CD4-positive, alpha-beta T cell (primary cell): ENCODE results near the gene SMAD3. TPM values are rescaled to one million over a fixed set of nuclear protein-coding genes. Genes with fewer than 3 reads are reported as not detected.
A peak's percentile ranks its signal among the peaks of the same experiment; 100 is the strongest.

Experiments
- ATAC-seq: fragments of 200-7000 bp; cut with Tn5 transposase; one replicate; pipeline ENCODE4 v1.10.0; 2022; ENCODE audit warnings: mild to moderate bottlenecking; ENCODE audit not compliant: poor library complexity
- CTCF ChIA-PET: fragments of 350-600 bp; sonication (Branson Sonifier 250); formaldehyde crosslinking; loops from one replicate; lab custom pipeline; 2021; ENCODE audit warnings: antibody characterized with exemption, inconsistent platforms; lab: Charles Lee
- POLR2A ChIA-PET: fragments of 350-600 bp; sonication (Branson Sonifier 250); formaldehyde crosslinking; loops from one replicate; lab custom pipeline; 2021; ENCODE audit warnings: antibody characterized with exemption, inconsistent platforms; lab: Charles Lee
- DNase-seq, 14 experiments: peaks; one replicate each; pipeline ENCODE4 v3.0.0-alpha.2; 2013 to 2020; ENCODE audit warnings: mixed read lengths in 2 of 14
- H3K27ac ChIP-seq, 2 donors: one replicate each; pipeline versions ENCODE4 v1.5.1 to v1.7.0; 2013; ENCODE audit warnings: low read length in 2 of 2, low read depth in 1 of 2, mild to moderate bottlenecking in 1 of 2
- H3K27me3 ChIP-seq, 2 experiments: 1 replicate in 1 of 2; 2 replicates in 1 of 2; pipeline versions ENCODE4 v1.6.1 to v1.7.0; 2013; ENCODE audit warnings: low read length in 2 of 2, control low read depth in 1 of 2, mild to moderate bottlenecking in 1 of 2, moderate library complexity in 1 of 2; ENCODE audit not compliant: insufficient read depth in 2 of 2, control insufficient read depth in 1 of 2
- H3K36me3 ChIP-seq: one replicate; pipeline ENCODE4 v1.6.1; 2013; ENCODE audit warnings: low read length, control low read depth; ENCODE audit not compliant: insufficient read depth
- H3K4me1 ChIP-seq: one replicate; pipeline ENCODE4 v1.6.1; 2013; ENCODE audit warnings: low read length, control low read depth; ENCODE audit not compliant: insufficient read depth
- H3K4me3 ChIP-seq: one replicate; pipeline ENCODE4 v1.5.1; 2013; ENCODE audit warnings: mild to moderate bottlenecking, low read length, moderate library complexity
- H3K9me3 ChIP-seq, 2 experiments: 1 replicate in 1 of 2; 2 replicates in 1 of 2; pipeline versions ENCODE4 v1.6.1 to v1.7.0; 2013; ENCODE audit warnings: low read length in 2 of 2, mild to moderate bottlenecking in 2 of 2, control low read depth in 1 of 2, moderate library complexity in 1 of 2; ENCODE audit not compliant: control insufficient read depth in 1 of 2, insufficient read depth in 1 of 2
- H3K27ac Mint-ChIP-seq: one replicate; pipeline ENCODE4 v1.8.0; 2020; ENCODE audit warnings: mixed read lengths
- H3K27me3 Mint-ChIP-seq: one replicate; pipeline ENCODE4 v1.8.0; 2021; ENCODE audit warnings: mixed read lengths
- H3K36me3 Mint-ChIP-seq: one replicate; pipeline ENCODE4 v1.8.0; 2021; ENCODE audit warnings: low read depth, mixed read lengths
- H3K4me1 Mint-ChIP-seq: one replicate; pipeline ENCODE4 v1.8.0; 2021; ENCODE audit warnings: low read depth, mixed read lengths
- H3K4me3 Mint-ChIP-seq: one replicate; pipeline ENCODE4 v1.8.0; 2020; ENCODE audit warnings: mild to moderate bottlenecking, mixed read lengths
- H3K9me3 Mint-ChIP-seq: one replicate; pipeline ENCODE4 v1.8.0; 2020; ENCODE audit warnings: mixed read lengths
- CTCF ChIP-seq: fragments of 200-600 bp; IDR thresholded peaks from one replicate; pipeline ENCODE4 v1.8.0; 2022; ENCODE audit warnings: antibody characterized with exemption, mild to moderate bottlenecking
- intact Hi-C, 2 experiments: fragments of 100-400 bp; cut with DNase I in 1 of 2; cut with micrococcal nuclease in 1 of 2; formaldehyde crosslinking; loops; one replicate each; pipeline versions ENCODE4 v1.15.1 to v1.9.0; 2023 to 2025; cut with DNase I, micrococcal nuclease
- total RNA-seq, 174 experiments: library from RNA in 2 of 174; stranded (reverse) in 2 of 174; gene quantifications; one replicate each; pipeline ENCODE4 v1.2.3 and lab custom pipeline; 2021 to 2026

Gene SMAD3
- total RNA-seq, 2 experiments from 2014 or later, result 30.0 to 31.0 TPM

- Mint-ChIP-seq H3K36me3 (peaks cover 6% of the 10 kb centered on the region), H3K4me3 (no peak overlapping the region), H3K4me1 (peaks cover 78% of the 10 kb centered on the region), H3K27me3 (no peaks in the 10 kb centered on the region), H3K9me3 (no peaks in the 10 kb centered on the region), H3K27ac (peak overlapping the region; percentile 96)
- no peak for DNase-seq
- Histone ChIP-seq H3K4me1 (peaks cover 92% of the 10 kb centered on the region), H3K36me3 (peaks cover 20% of the 10 kb centered on the region), H3K27ac (no peak overlapping the region), H3K27me3 (no peaks in the 10 kb centered on the region), H3K4me3 (no peak overlapping the region), H3K9me3 (no peaks in the 10 kb centered on the region)
- TF ChIP-seq CTCF, result no peak
- no peak for ATAC-seq
- ChIA-PET POLR2A (interaction anchor here (0.8 to 4.1 kb wide), 5 partner anchors 10 to 58 kb away, joined by 3 to 28 read pairs (median 4); partner anchors contain the start of gene SMAD3), CTCF (interaction anchor here (0.8 kb wide), 1 partner anchor 22 kb away, joined by 3 read pairs; no protein-coding TSS in a partner anchor)
- intact Hi-C loops, result loop anchor here in 1 of 2 experiments (5.0 kb wide), 1 partner anchor 42 kb away; no protein-coding TSS in a partner anchor
Measured at GRCh38 chr15:67124111-67124510, 58.7 kb downstream of the SMAD3 start.

GRCh38 chr15:67124911-67125588 lies 59.6 kb downstream of the SMAD3 start:
- peaks cover 6% of the 10 kb centered on the region for H3K36me3 Mint-ChIP-seq
- DNase-seq (no peak), ATAC-seq (no peak)
- no peaks in the 10 kb centered on the region for H3K27me3 ChIP-seq
- peak overlapping the region; percentile 96 for H3K27ac Mint-ChIP-seq
- H3K27ac ChIP-seq, result no peak overlapping the region
- H3K9me3 ChIP-seq, result no peaks in the 10 kb centered on the region
- no peak overlapping the region for H3K4me3 Mint-ChIP-seq
- TF ChIP-seq CTCF, result no peak
- no peak overlapping the region for H3K4me3 ChIP-seq
- H3K4me1 Mint-ChIP-seq, result peaks cover 74% of the 10 kb centered on the region
- ChIA-PET CTCF (interaction anchor here (0.8 to 1.2 kb wide), 2 partner anchors 9 to 23 kb away, joined by 3 read pairs; no protein-coding TSS in a partner anchor), POLR2A (interaction anchor here (0.7 to 3.9 kb wide), 2 partner anchors 43 to 59 kb away, joined by 3 to 18 read pairs; partner anchors contain the start of gene SMAD3)
- no peaks in the 10 kb centered on the region for H3K9me3 Mint-ChIP-seq
- H3K4me1 ChIP-seq, result peaks cover 86% of the 10 kb centered on the region
- intact Hi-C loops, result loop anchor here in 1 of 2 experiments (5.0 kb wide), 1 partner anchor 43 kb away; no protein-coding TSS in a partner anchor
- H3K36me3 ChIP-seq, result peaks cover 20% of the 10 kb centered on the region
- no peaks in the 10 kb centered on the region for H3K27me3 Mint-ChIP-seq

GRCh38 chr15:67125589-67126502 lies 60.4 kb downstream of the SMAD3 start:
- Mint-ChIP-seq H3K9me3 (no peaks in the 10 kb centered on the region), H3K4me3 (no peak overlapping the region), H3K36me3 (peaks cover 6% of the 10 kb centered on the region), H3K27ac (peak overlapping the region; percentile 96), H3K27me3 (no peaks in the 10 kb centered on the region), H3K4me1 (peaks cover 74% of the 10 kb centered on the region)
- Histone ChIP-seq H3K27ac (peak overlapping the region in 1 of 2 donors; percentile 11), H3K4me3 (no peak overlapping the region), H3K27me3 (no peaks in the 10 kb centered on the region), H3K36me3 (peaks cover 20% of the 10 kb centered on the region), H3K4me1 (peaks cover 86% of the 10 kb centered on the region), H3K9me3 (no peaks in the 10 kb centered on the region)
- ChIA-PET CTCF (interaction anchor here (1.2 kb wide), 1 partner anchor 8 kb away, joined by 3 read pairs; no protein-coding TSS in a partner anchor), POLR2A (interaction anchor here (0.6 to 1.0 kb wide), 3 partner anchors 9 to 44 kb away, joined by 3 to 4 read pairs (median 4); no protein-coding TSS in a partner anchor)
- no peak for TF ChIP-seq CTCF
- peak in 1 of 14 experiments; percentile 55 for DNase-seq
- intact Hi-C loops, result no loop called here
- ATAC-seq, result no peak
